Head of caudate nucleus (tissue), 42 donors: Measurements from ENCODE around the gene KRAS.

Experiments used
- DNase-seq, 42 donors: peaks; one replicate each; pipeline versions ENCODE4 v3.0.0 to v3.0.0-alpha.2; 2020 to 2021; ENCODE audit warnings: mixed read lengths in 7 of 42
- intact Hi-C: fragments of 100-400 bp; cut with DNase I; formaldehyde crosslinking; loops from one replicate; pipeline ENCODE4 v1.15.0; 2022

The KRAS gene

GRCh38 chr12:25257590-25258324 is 7.0 kb upstream of the KRAS start:
- intact Hi-C loops: no loop called here
- no peak for DNase-seq

GRCh38 chr12:25256826-25257225 is 6.1 kb upstream of the KRAS start:
- no peak for DNase-seq
- intact Hi-C loops: no loop called here

GRCh38 chr12:25256005-25256404 is 5.3 kb upstream of the KRAS start:
- intact Hi-C loops: no loop called here

GRCh38 chr12:25254271-25254880 is 3.6 kb upstream of the KRAS start:
- intact Hi-C loops: no loop called here
- DNase-seq: no peak

More at GRCh38 chr12:25256005-25256404, 5.3 kb upstream of the KRAS start:
- no peak for DNase-seq

DNA sequence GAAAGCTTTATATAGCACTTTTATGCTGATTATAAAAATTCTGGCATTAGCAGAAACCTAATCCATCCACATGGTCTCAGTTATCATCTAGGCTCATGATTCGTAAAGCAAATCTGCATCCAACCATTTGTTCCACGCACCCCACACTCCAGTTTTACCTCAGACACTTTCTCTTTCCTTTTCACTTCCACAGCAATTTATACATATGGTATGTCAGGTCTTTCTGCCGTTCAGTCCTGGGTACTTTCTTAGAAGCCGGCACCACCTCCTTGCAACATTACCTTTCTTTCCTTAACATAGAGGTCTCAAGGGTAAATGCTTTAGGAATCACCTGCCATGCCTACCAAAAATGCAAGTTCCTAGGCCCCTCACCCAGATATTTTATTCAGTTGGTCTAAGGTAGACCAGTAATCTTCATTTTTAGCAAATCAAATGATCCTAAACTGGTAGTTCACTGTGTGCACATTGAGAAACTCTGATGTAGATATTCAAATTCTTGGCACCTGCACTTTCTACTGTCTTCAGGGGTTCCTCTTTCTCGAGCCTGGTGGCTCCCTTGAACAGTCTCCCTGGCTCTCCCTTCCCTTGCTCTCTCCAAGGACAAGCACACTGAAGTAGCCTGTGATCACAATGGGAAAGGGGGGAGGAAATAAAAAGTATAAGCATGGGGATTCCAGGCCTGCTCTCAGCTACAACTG is 2.8 kb upstream of the KRAS start:
- no peak for DNase-seq
- intact Hi-C loops: no loop called here

- intact Hi-C loops: no loop called here
- DNase-seq: no peak
These were observed 2.2 kb upstream of the KRAS start for GRCh38 chr12:25252946-25253345.

- no peak for DNase-seq
- intact Hi-C loops: no loop called here
These were observed 1.0 kb upstream of the KRAS start for GRCh38 chr12:25251769-25252168.

DNA sequence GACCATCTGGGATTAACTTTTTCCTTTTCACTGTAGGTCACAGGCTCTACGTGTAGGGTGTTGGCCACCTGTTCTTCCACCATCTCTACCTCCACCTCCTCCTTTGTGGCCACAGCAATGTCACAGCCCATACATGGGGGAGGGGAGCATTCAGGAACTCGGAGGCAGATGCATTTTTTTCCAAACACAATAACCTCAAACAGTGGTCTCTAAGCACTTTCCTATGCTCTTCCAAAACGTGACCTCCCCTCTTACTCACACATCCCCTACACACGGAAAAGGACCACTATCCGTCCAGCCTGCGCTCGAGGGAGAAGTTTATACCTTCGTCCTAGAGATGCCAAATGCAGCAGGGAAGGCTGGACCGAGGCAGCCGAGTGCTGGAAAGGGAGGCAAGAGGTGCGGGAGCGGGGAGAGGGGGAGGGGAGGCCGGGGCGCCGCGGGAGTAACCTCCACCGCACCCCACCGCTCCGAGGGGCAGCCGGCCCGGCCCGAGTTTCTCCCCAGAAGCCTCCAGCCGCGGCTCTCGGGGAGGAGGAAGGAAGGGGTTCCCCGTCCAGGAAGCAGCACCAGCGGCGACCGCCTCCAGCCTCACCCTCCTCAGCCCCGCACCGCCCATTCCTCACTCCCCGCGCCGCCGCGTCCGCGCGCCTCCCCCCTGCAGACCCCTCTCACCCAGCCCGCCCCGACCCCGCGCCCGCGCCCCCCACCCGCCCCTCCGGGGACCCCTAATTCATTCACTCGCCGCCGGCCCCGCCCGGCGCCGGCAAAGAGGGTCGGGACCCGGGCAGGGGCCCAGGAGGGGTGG is 594 bp downstream of the KRAS start:
- DNase-seq: peak in 39 of 42 donors; percentile 15 to 69 (median 40)
- intact Hi-C loops: no loop called here

GRCh38 chr12:25248732-25249131 is 2.0 kb downstream of the KRAS start:
- no peak for DNase-seq
- intact Hi-C loops: no loop called here

DNA sequence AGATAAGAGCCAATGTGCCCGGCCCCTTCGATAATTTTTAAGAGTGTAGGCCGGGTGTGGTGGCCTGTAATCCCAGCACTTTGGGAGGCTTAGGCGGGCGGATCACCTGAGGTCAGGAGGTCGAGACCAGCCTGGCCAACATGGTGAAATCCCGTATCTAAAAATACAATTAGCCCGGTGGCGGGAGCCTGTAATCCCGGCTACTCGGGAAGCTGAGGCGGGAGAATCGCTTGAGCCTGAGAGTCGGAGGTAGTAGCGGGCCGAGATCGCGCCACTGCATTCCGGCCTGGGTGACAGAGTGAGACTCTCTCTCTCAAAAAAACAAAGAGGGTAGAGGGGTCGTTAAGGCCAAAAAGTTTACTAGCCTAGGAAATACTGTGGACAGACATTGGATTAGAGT is 2.6 kb downstream of the KRAS start:
- intact Hi-C loops: no loop called here
- no peak for DNase-seq

GRCh38 chr12:25245491-25245890 is 5.2 kb downstream of the KRAS start:
- intact Hi-C loops: no loop called here
- no peak for DNase-seq

- intact Hi-C loops: no loop called here
- DNase-seq: no peak
These were observed 7.1 kb downstream of the KRAS start for GRCh38 chr12:25243680-25243990.

DNA sequence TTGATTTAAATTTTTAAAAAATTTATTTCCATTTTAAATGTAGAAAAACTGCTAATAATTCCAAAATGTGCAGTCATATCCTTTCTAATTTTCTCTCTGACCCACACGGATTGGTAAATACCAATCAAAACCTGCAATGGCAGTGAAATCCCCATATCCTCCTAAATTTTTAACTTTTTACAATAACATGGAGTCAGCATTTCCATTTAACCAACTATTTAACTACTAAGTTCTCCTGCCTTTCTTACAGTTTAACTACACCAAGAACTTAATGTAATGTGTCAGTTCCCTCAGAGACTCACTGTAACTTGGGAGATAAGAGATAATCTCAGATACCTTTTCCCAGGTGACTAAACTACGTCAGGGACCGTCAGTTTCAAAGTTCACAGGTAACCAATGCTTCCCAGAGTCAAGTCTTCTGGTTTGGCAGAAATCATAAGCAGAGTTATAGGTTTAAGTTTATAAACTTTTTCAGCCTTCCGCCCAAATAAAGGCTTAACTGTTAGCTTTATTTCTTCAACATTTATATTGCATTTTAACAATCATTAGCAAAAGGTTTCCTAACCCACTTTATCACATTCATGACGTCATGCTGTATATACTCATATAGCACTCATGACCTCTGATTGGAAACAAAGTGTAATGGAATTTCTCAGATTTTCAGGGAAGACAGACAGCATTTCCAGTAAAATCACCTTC is 7.6 kb downstream of the KRAS start:
- DNase-seq: no peak

DNA sequence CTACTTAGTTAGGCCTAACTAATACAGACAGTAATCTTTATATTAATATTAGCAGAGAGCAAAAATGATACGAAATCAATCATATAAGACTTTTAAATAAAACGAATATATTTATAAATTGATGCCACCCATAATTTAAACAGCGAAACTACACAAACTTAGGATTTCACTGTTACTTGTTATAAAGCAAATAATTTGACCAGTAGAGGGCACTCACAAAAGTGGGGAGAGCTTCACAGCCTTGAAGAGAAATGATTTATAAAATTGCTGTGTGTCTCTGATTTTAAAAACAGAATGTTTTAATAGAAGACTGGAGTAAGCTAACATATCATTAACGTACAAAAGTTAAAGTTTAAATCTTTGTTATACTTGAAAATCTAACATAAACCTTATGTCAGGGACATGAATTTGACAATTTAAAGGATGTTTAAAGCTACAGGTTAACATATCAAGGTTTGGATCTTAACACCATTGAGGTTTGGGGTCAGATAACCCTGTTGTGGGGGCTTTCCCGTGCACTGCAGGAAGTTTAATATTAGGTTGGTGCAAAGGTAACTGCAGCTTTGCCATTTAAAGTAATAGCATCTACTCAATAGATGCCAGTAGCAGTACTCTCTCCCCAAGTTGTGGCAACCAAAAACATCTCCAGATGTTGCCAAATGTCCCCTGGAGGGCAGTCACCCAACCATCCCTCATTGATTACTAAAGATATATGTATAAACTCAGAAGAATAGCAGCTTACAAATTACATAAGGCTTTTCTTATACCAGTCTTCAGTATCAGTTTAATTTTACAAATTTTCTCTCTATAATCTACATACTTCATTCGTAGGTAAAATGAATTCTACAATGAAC is 9.3 kb downstream of the KRAS start:
- intact Hi-C loops: no loop called here
- peak in 2 of 42 donors; percentile 27 to 32 for DNase-seq

More for the DNA sequence above, 7.6 kb downstream of the KRAS start:
- intact Hi-C loops: no loop called here

- intact Hi-C loops: no loop called here
- no peak for DNase-seq
These were observed 14.1 kb downstream of the KRAS start for GRCh38 chr12:25236626-25237025.

DNA sequence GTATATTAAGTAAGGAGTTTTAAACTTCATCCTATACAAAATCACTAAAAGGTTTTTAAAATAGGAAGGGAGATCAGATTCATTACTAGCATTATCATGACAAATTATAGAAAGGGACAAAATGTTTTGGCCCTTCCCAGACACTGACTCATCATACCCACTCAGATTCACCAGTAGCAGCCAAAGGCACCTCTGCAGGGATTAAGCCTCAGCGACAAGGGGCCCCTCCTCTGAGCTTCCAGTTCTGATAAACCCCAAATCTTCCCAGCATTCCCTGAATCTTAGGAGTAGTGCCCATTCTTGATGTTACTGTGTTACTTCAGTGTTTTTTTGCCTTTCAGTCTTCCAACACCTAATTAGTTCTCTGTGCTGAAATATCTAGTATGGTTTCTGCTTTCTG is 14.5 kb downstream of the KRAS start:
- no peak for DNase-seq
- intact Hi-C loops: no loop called here

GRCh38 chr12:25213338-25213737 is 37.4 kb downstream of the KRAS start:
- no peak for DNase-seq

GRCh38 chr12:25208554-25208953 is 42.2 kb downstream of the KRAS start:
- no peak for DNase-seq
- intact Hi-C loops: no loop called here

More at GRCh38 chr12:25213338-25213737, 37.4 kb downstream of the KRAS start:
- intact Hi-C loops: no loop called here
